Fibroblast of mammary gland (primary cell): ENCODE results near the gene CYRIA.

Experiments used
- DNase-seq: peaks from one replicate; pipeline ENCODE4 v3.0.0-alpha.2; 2010; ENCODE audit warnings: low read depth
- H3K4me3 ChIP-seq: 2 replicates; pipeline ENCODE4 v1.5.1; 2011; ENCODE audit warnings: low read depth, mild to moderate bottlenecking, low read length, moderate library complexity; ENCODE audit not compliant: control insufficient read depth
- TF ChIP-seq, protein P1 (sequence below): conservative IDR thresholded peaks from 2 replicates; pipeline ENCODE4 v1.5.1; 2011; ENCODE audit warnings: low read depth, low read length, inconsistent platforms; ENCODE audit not compliant: control insufficient read depth, insufficient read depth

The CYRIA gene

DNA sequence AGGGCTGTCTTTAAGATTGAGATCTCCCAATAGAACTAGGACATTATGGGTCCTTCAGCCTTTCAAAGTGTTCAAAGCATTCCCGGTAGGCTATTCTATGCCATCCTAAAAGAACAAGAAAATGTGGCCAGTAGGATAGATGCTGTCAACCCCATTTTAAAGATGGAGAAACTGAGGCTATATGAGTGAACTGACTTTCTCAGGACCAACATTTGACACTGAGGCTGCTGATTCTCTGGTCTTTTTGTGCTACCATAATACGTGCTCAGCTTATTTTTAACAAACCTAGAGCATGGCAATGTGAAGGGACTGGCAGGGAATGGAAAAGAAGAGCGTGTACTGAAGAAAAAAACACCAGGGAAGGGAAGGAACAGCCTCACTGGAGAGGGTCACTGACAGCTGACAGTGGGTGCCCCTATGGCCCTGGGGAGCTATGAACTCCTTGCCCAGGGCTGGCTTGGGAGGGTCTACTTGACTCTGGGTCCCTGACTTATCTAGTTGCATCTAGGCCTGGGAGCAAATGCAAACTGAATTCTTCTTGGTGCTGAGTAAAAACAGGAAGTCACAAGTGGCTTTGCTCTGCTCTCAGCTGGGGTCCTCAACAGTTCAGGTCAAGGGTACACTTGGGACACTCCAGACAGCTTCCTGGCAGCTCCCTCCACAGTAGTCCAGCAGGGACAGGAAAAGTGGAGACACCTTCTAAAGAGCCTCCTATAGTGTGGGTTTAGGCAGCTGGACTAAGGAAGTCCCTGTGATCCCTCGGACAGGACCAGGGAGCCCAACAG is 2.3 kb downstream of the CYRIA start:
- no peak for DNase-seq
- H3K4me3 ChIP-seq = no peak overlapping the region
- TF ChIP-seq, protein P1, sequence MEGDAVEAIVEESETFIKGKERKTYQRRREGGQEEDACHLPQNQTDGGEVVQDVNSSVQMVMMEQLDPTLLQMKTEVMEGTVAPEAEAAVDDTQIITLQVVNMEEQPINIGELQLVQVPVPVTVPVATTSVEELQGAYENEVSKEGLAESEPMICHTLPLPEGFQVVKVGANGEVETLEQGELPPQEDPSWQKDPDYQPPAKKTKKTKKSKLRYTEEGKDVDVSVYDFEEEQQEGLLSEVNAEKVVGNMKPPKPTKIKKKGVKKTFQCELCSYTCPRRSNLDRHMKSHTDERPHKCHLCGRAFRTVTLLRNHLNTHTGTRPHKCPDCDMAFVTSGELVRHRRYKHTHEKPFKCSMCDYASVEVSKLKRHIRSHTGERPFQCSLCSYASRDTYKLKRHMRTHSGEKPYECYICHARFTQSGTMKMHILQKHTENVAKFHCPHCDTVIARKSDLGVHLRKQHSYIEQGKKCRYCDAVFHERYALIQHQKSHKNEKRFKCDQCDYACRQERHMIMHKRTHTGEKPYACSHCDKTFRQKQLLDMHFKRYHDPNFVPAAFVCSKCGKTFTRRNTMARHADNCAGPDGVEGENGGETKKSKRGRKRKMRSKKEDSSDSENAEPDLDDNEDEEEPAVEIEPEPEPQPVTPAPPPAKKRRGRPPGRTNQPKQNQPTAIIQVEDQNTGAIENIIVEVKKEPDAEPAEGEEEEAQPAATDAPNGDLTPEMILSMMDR = no peak

DNA sequence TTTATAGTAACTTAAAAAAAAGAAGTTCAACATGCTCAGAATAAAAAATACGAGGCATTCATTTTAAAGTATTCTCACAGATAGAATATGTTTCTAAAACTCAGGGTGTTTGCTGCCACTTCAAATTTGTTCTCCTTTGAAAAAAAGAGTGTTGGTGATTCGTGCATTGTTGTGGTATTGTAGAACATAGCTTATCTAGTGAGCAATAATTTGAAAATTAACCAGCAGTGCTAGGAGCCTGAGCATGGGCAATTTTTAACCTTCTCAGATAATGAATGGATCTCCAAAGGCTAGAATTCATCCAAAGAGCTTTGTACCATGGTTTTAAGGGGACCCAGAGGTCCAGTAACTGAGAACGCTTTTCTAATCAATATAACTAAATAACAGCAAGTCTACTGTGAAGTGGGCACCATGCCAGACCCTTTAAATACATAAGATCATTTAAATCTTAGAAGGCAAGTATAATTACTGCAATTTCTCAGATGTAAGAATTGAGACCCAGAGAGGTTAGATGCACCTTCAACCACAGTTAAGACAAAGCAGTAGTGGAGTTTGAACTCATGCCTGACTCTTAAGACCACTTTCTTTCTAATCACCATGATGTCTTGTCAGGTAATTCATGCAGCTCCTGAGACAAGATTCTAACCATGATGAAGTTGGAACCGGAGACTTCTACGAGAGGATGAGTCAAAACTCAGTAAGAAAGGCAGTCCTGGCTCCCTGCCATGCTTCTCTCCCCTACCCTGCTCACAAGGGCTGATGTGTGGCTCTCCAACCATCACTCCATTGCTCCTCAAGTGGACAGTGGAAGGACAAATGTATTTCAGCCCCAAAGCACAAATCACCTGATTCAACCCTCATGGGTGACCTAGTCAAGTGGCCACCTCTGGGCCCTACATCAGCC is 3.4 kb downstream of the CYRIA start:
- TF ChIP-seq, protein P1 = no peak
- DNase-seq = peak; percentile 82

DNA sequence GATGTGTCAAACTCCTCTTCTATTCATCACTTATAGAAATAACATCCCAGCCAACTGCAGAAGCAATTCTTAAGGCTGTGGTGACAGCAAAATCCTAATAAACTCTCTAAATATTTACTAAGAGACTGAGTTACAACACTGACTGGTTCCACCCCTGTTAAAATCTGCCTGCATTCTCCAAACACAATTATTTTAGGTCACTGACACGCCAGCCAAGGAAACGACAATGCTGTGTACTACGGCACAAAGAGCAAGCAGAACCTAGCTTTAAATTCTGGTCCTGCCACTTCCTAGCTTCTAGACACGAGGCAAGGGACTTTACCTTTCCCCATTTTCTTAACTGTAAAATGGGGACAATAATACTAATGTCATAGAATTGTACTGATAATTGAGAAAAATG is 4.1 kb downstream of the CYRIA start:
- H3K4me3 ChIP-seq = no peak overlapping the region
- DNase-seq = no peak
- TF ChIP-seq, protein P1 = no peak

More for the DNA sequence above, 3.4 kb downstream of the CYRIA start:
- no peak overlapping the region for H3K4me3 ChIP-seq

DNA sequence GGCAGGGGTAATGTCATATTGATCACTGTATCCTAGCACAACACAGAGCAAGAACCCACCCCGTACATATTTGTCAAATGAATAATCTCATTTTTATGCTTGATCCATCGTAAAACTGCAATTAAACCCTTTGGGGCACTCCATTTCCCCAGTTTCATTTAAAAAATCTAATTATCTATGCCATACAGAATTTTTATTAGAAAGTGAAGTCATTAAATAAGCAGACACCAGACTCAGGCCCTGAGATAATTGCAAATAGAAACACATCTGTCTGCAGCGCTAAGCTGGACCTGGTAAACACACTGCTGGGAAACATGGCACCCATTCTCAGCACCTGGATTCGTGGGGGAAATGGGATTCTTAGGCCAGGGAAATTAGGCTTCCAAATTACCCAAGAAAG is 5.1 kb downstream of the CYRIA start:
- H3K4me3 ChIP-seq = no peak overlapping the region
- no peak for DNase-seq
- TF ChIP-seq, protein P1 = no peak

DNA sequence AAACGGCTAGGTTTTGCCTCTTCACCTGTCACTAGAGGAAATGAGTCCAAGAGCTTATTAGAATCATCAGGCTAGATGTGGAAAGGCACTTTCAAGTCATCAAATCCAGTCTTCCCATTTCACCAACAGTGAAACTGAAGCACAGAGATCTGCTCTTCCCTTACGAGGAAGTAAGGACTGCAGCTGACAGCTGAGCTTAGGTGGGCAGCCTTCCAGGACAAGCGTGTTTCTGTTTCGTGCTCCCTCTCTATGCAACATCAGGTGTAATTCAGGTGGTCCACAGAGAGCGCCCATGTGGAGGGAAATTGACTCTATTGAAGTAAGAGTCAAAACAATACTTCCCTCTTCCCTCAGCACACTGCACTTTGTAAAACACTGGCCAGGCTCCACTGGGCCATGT is 5.5 kb downstream of the CYRIA start:
- H3K4me3 ChIP-seq = no peak overlapping the region
- DNase-seq = no peak
- TF ChIP-seq, protein P1 = no peak

DNA sequence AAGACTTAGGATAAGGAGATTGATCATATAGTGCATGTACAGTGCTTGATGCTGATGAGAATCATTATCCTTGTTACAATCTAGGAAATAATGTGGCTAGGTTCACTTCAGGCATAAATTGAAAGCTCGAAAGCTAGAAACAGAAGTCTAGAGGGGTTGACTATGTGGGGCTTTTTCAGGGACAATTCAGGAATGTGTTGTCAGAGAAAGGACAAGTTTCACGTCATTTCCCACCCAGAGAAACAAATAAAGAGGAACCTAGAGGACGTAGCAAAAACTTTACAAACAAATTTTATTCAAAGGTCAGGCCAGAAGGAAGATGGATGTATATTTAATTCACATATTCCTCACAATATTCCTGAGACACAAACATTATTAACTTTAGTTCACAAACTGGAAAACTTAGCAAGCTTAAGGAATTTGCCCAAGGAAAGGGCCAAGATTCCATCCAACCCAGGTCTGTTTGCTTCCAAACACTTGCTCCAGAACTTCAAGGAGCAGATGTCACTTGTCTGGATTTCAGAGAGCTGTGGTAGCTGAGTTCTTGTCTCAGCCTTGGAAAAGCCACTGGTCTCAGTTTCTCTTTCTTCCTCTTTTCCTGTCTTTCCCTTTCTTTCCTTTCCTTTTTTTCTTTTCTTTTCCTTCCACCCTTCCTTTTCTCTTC is 7.4 kb downstream of the CYRIA start:
- no peak overlapping the region for H3K4me3 ChIP-seq
- TF ChIP-seq, protein P1 = no peak
- DNase-seq = no peak
